GM21529 (cell line): ENCODE data around the gene PSMC3IP.
"Not testable (repeated sequence)": the region's sequence is repeated elsewhere in the genome, so short reads cannot be mapped to it uniquely, and the experiment has no call there.

Experiments used
- ATAC-seq: cut with Tn5 transposase; IDR thresholded peaks from one replicate; pipeline ENCODE4 v1.9.1; 2021; ENCODE audit not compliant: unreplicated experiment

The PSMC3IP gene

DNA sequence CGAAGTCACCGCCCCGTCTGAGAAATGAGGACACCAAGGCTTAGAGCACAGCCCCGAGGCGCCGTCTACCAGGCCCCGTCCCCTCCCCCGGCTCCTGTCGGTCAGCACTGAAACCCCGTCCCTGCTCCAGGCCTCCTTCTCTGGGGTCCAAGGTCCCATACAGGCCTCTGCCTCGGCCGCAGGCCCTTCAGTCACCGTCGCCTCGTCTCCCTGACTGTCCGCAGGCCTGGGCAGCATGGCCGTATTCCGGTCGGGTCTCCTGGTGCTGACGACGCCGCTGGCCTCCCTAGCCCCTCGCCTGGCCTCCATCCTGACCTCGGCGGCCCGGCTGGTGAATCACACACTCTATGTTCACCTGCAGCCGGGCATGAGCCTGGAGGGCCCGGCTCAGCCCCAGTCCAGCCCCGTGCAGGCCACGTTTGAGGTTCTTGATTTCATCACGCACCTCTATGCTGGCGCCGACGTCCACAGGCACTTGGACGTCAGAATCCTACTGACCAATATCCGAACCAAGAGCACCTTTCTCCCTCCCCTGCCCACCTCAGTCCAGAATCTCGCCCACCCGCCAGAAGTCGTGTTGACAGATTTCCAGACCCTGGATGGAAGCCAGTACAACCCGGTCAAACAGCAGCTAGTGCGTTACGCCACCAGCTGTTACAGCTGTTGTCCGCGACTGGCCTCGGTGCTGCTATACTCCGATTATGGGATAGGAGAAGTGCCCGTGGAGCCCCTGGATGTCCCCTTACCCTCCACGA is 15.0 kb downstream of the PSMC3IP start:
- no peak for ATAC-seq

DNA sequence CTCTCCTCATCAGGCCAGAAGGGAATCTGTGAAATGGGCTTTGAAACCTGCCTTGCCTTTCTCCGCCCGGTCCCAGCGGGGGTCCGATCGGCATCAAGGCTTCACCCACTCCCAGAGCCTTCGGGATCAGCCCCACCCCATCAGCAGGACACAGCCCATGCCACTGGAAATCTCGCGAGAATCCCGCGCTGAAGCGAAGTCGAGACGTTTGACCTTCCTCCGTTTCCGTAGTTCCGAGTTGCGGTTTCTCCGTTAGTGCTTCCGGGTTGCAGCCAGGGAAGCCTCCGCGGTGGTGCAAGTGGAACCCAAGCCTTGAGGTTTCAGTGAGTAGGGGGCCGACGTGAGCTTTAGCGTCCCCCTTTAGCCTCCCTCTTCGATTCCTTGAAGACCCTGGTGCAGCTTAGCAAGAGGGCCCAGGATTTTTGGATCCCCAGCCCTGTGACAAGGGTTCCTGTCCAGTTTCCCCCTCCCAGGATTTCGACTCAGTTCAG is 15.6 kb downstream of the PSMC3IP start, which contains the start of gene COASY:
COASY (plus strand) TSS at position 252 of the 491 bp plus-strand sequence. CDS start 475 bp downstream, outside the sequence.
- no peak for ATAC-seq

- no peak for ATAC-seq
Observed at GRCh38 chr17:42560246-42560645, 17.3 kb downstream of the PSMC3IP start.

GRCh38 chr17:42559075-42559474 is 18.5 kb downstream of the PSMC3IP start:
- ATAC-seq, result no peak

DNA sequence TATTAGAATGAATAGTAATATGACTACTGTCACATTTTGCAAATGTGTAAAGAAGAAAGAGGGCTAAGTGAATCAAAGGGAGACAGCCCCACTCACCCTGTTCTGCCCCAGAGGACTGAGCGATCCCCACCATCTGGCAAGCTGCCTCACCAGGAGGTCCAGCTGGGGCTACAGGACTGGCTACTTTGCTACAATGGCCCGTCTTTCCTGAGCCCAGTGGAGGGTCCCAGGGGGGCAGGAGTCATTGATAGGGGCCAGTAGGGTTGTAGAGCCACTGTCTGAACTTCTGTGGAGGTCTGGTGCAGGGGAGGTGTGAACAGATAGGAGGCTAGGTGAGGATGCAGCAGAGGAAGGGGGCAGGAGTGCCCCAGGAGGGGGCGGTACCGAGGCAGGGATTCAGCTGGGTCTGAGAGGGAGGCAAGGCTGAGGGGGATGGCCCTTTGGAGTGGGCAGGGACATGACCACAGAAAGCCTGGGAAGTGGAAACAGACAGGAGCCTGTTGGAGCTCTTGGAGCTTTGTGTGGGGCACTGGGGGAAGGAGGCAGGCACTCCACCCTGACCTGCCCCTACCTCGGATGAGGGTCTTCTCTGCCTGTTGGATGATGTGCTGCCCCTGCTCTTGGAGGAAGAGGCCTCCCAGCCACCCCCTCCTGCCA is 21.4 kb downstream of the PSMC3IP start:
- not testable (repeated sequence) for ATAC-seq

DNA sequence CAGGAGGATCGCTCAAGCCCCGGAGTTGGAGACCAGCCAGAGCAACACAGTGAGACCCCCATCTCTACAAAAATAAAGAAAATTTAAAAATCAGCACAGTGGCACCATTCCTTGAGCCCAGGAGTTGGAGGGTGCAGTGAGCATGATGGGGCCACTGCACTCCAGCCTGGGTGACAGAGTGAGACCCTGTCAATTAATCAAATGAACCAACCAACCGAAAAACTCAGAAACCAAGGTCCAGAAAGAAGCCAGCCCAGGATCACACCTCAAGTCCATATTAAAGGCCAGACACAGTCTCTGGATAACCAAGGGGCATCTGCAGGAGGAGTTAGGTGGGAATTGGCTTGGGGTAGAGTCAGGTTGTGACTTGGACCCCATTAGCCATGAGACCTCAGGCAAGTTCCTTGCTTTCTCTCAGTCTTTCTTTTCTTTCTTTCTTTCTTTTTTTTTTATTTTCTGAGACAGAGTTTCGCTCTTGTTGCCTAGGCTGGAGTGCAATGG is 22.4 kb downstream of the PSMC3IP start:
- no peak for ATAC-seq

DNA sequence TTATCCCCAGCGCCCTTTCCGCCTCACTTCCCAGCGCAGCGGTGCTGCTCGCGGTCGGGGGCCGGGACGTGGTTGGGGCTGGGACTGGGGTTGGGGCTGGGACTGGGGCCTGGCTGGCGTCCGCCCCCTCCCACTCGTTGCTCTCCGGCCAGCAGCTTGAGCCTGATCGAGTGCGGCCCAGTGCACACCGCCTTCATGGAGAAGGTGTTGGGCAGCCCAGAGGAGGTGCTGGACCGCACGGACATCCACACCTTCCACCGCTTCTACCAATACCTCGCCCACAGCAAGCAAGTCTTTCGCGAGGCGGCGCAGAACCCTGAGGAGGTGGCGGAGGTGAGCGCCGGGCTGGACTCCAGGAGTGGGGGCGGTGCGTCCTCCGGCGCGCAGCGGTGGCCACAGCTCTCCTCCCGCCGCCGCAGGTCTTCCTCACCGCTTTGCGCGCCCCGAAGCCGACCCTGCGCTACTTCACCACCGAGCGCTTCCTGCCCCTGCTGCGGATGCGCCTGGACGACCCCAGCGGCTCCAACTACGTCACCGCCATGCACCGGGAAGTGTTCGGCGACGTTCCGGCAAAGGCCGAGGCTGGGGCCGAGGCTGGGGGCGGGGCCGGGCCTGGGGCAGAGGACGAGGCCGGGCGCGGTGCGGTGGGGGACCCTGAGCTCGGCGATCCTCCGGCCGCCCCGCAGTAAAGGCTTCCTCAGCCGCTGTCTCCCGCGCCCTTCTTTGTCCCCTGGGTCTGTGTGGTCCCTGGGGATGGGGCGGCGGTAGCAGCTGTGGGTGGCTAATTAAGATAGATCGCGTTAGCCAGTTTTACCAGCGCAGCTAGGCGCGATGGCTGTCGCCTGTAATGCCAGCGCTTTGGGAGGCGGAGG is 23.0 kb downstream of the PSMC3IP start:
- ATAC-seq, result peak; percentile 76

- ATAC-seq, result no peak
Observed at GRCh38 chr17:42553866-42554249, 23.7 kb downstream of the PSMC3IP start.

DNA sequence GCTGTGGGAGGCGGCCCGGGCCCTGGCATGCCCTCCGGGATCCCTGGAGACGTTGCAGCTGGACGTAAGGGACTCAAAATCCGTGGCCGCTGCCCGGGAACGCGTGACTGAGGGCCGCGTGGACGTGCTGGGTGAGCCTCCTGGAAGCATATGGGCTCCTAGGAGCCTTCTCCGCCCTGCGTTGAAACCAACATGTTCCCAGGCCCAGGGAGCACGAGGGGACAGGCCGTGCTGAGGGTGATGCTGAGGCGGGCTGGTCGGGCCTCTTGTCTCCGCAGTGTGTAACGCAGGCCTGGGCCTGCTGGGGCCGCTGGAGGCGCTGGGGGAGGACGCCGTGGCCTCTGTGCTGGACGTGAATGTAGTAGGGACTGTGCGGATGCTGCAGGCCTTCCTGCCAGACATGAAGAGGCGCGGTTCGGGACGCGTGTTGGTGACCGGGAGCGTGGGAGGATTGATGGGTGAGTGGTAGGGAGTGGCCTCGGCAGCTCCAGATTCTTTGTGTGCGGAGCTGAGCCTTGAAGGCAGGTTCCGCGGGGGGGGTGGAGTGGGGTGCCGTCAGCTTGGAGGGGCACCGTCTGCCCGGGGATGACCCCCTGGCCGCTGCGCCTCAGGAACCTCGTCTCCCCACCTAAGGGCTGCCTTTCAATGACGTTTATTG is 24.2 kb downstream of the PSMC3IP start:
- ATAC-seq, result no peak

DNA sequence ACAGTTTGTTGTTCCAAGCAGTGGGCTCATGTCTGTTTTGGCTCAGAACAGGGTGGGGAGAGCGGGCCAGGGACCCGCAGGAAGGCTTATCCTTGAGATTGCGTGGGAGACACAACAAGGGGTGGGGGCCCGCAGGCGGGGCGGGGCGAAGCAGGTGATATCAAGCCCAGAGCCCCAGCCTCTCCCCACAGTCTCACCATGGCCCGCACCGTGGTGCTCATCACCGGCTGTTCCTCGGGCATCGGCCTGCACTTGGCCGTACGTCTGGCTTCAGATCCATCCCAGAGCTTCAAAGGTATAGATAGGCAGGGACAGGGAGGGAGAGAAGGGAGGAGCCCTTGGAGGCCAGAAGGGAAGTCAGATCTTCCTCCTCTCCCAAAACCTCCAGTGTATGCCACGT is 24.8 kb downstream of the PSMC3IP start, which contains the start of gene HSD17B1:
HSD17B1 (plus strand) TSS at position 188 of the 400 bp plus-strand sequence; CDS start at position 199, 11 bp downstream.
- not testable (repeated sequence) for ATAC-seq

DNA sequence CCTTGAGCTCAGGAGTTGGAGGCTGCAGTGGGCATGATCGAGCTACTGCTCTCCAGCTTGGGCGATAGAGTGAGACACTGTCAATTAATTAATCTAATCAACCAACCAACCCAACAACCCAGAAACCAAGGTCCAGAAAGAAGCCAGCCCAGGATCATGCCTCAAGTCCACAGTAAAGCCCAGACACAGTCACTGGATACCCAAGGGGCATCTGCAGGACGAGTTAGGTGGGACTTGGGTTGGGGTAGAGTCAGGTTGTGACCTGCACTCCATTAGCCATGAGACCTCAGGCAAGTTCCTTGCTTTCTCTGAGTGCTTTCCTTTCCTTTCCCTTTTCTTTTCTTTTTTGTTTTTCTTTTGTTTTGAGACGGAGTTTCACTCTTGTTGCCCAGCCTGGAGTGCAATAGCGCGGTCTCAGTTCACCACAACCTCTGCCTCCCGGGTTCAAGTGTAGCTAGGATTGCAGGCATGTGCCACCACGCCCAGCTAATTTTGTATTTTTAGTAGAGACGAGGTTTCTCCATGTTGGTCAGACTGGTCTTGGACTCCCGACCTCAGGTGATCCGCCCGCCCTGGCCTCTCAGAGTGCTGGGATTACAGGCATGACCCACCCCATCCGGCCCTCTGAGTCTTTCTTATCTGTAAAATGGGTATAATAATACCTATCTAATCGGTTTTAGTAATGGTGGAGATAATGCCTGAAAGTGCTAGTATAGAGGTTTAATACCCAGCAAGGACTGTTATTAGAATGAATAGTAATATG is 28.4 kb downstream of the PSMC3IP start:
- no peak for ATAC-seq

DNA sequence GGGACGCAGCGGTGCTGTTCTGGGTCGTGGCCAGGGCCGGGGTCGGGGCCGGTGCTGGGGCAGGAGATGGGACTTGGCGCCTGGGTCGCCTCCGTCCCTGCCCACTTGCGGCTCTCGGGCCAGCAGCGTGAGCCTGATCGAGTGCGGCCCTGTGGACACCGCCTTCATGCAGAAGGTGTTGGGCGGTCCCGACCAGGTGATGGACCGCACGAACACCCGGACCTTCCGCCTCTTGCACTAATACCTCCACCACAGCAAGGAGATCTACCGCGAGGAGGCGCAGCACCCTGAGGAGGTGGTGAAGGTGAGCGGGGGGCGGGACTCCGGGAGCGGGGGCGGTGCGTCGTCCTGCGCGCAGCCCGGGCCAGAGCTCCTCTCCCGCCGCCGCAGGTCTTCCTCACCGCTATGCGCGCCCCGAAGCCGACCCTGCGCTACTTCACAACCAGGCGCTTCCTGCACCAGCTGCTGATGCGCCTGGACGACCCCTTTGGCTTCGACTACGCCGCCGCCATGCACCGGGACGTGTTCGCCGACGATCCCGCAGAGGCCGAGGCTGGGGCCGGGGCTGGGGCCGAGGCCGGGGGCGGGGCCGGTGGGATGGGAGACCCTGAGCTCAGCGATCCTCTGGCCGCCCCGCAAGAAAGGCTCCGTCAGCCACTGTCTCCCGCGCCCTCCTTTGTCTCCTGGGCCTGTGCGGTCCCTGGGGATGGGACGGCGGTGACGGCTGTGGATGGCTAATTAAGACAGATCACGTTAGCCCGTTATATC is 29.3 kb downstream of the PSMC3IP start:
- peak; percentile 74 for ATAC-seq

GRCh38 chr17:42547698-42548069 is 29.8 kb downstream of the PSMC3IP start:
- ATAC-seq, result no peak

- no peak for ATAC-seq
Observed at GRCh38 chr17:42547001-42547461, 30.5 kb downstream of the PSMC3IP start.

GRCh38 chr17:42545755-42546505 is 31.6 kb downstream of the PSMC3IP start:
- ATAC-seq, result not testable (repeated sequence)

- no peak for ATAC-seq
Observed at GRCh38 chr17:42544874-42545283, 32.6 kb downstream of the PSMC3IP start.

GRCh38 chr17:42543190-42544079 is 34.1 kb downstream of the PSMC3IP start:
- no peak for ATAC-seq
